ENCODE results near the gene FBXO2.
A peak's percentile ranks its signal among the peaks of the same experiment; 100 is the strongest.

DNA sequence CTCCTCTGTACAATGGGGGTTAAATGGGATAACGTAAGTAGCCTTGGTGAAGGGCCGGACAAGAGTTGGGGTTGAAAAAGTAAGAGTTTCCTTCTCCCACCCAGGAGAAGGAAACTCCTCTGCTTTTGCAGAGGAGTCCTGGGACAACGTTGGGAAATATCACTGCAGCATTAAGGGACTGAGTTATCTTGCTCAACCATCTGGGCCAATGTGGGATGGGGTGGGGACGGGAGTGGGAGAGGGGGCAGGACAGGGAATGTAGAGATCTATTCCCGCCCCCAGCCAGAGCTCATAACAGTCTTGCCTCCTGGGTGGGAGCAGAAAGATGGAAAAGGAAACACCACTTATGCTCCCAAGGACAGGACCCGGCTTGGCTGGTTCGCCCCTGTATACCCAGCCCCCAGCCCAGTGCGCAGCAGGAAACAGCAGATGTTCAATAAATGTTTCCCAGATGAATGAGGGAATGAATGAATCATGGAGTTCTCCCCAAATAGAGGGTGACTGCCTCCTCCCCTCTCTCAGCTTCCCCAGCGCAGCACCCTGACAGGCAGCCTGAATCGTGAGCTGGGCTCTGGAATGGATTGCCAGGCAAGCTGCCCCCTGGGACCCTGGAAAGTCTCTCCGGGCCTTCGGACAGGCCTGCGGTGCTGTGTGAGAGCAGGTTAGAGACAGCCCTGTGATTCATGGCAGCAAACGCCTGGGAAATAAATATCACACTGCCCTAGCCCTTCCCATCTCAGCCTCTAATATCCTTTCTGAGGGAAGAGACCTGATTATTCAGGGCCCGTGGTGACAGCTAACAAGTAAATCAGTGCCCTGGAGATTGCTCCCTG, 24.8 kb downstream of the FBXO2 start:
- TF ChIP-seq GATA2 (IDR thresholded peaks at IDR 0.05; ENCODE audit: low read depth, low read length) (peak; percentile 60), GATA3 (IDR thresholded peaks at IDR 0.05; ENCODE audit: low read depth, low read length) (no peak)

Measured in SH-SY5Y (cell line).